Stimulated activated CD4-positive, alpha-beta T cell treated with anti-CD3 and anti-CD28 coated beads, Interleukin-15, amount 100 ng/mL, for 24 hours (primary cell): Measurements from ENCODE around the gene HERC6.
"Not testable (repeated sequence)": the region's sequence is repeated elsewhere in the genome, so short reads cannot be mapped to it uniquely, and the experiment has no call there.

Source experiments
- DNase-seq: peaks from one replicate; pipeline ENCODE4 v3.0.0-alpha.2; 2020

HERC6 gene

GRCh38 chr4:88391703-88392102 is 13.1 kb downstream of the HERC6 start:
- no peak for DNase-seq

GRCh38 chr4:88396681-88397080 is 18.0 kb downstream of the HERC6 start:
- no peak for DNase-seq

GRCh38 chr4:88398381-88398780 is 19.7 kb downstream of the HERC6 start:
- no peak for DNase-seq

DNA sequence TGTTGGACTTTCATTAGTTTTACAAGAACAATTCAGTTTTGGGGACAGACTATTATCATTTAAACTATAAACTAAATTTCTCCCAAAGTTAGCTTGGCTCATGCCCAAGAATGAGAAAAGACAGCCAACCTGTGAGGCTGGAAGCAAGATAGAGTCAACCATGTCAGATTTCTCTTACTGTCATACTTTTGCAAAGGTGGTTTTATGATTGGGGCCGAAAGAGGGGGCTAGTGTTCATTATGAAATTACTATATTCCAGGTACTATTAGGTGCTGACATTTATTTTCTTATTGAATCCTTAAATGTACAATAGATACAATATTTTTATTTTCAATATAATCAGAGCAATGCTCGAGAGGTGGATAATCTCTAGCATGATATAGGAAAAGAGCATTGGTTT is 30.6 kb downstream of the HERC6 start:
- DNase-seq, result no peak

- DNase-seq, result no peak
Measured at GRCh38 chr4:88409789-88410188, 31.1 kb downstream of the HERC6 start.

DNA sequence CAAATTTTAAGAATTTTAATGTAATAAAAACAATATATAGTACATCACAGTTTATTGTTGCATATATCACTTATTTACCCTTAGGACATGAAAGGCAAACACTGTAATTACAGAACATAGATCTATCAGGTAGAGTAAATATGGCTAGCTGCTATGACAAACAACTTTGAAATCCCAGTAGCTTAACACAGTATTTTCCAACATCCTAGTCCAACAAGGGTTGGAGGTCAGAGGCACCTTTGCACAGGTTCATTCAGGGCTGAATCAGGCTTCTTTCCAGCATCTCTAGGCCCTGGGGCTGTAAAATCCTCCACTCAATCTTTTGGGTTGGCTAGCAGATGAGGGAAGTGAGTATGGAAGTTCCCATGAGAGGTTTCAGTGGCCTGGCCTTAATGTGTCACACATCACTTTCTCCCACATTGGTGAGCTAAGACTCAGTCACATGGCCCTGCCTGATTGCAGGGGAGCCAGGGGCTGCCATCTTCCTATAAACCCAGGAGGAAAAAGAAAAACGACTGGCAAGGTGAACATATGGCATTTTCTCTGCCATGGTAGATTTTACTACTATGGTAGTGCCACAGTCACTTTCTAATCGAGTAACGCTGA is 32.9 kb downstream of the HERC6 start:
- DNase-seq, result peak; percentile 3

GRCh38 chr4:88413801-88414200 is 35.1 kb downstream of the HERC6 start:
- DNase-seq, result no peak

- no peak for DNase-seq
Measured at GRCh38 chr4:88414755-88415154, 36.1 kb downstream of the HERC6 start.

GRCh38 chr4:88415982-88416381 is 37.3 kb downstream of the HERC6 start:
- no peak for DNase-seq

DNA sequence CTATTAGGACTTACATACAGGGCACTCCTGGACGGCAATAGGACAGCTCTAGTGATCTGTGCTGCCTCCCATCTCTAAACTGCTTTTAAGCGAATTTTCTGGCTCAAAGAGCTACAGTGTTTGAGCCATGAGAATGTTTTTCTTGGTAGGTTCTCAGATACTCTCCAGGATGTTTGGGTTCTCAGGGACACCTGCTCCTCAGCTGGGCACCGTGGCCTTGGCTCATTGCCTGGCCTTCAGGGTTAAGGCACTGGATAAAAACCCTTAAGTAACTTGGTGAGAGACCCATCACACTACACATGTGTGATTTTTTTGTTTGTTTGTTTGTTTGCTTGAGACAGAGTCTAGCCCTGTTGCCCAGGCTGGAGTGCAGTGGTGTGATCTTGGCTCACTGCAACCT is 39.8 kb downstream of the HERC6 start:
- DNase-seq, result no peak

DNA sequence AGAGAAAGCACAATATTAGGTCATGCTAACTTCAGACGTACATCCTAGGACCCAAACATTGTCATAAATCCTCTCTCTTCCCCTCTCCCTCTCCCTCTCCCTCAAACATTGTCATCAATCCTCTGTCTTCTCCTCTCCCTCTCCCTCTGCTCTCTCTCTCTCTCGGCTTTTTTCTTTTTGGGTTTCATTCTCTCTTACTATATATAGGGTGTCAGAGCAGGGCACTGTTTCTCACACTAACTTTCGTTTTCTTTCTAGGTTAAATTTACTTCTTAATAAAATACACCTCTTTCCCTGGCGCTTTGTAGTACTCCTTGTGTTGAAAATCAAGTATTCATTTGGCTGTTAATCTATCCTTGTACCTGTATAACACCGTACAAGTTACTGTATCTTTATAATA is 41.2 kb downstream of the HERC6 start:
- no peak for DNase-seq

- DNase-seq, result no peak
Measured at GRCh38 chr4:88420844-88421243, 42.2 kb downstream of the HERC6 start.

DNA sequence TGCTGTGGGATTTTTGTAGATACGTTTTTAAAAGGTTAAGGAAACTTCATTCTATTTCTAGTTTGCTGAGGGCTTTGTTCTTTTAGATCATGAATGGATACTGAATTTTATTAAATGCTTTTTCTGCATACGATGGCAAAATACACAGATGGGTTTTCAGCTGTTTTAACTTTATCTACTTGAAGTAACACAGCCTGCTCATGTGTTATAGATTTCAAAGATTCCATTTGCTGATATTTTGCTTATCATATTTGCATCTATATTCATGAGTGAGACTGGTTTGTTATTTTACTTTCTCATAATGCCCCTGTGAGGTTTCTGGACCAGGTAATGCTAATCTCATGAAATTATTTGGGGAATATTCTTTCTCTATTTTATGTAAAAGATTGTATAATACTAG is 43.8 kb downstream of the HERC6 start:
- DNase-seq, result no peak

DNA sequence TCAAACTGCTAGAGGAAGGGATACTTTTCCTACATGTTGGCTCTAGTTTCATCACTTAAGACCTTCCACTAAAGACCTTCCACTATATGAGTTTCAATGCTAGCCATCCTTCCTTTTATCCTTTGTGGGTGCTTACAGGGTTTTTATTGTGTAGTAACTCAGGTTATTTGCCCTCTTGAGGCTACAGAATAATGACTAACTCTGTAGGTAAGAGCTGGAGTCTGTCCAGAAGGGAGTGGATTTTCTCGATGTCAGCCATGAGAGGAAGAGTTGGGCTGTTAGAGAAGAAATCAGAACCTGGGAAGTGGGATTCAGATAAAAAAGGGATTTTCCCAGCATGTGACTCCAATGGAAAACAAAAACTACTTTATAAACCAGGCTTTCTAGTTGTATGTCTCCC is 50.7 kb downstream of the HERC6 start:
- DNase-seq, result no peak

DNA sequence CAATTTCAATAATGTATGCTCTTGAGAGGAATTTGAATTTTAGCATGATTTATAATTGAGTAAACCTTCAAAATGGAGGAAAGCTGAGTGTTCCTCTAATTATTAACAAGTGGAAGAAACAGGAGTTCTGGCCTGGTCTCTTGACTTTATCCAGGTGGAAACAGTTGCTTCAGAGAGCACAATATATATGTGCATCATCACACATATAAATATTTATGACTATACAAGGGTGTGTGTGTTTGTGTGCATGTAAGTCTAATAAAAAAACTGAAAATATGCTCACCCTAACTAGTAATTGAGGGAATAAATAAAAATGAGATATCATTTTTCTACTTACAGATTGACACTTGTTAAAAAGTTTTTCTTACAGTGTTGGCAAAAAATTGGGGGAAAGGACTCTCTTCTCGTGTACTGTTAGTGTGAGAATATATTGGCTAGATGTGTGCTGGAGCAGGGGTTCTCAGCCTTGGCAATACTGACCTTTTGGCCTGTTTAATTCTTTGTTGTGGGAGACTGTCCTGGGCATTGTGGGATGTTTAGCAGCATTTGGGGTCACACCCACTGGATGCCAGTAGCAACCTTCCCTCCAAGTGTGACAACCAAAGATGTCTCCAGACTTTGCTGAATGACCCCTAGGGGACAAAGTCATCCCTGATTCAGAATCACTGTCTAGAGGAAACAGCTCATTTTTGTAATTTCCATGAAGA is 57.5 kb downstream of the HERC6 start:
- DNase-seq, result no peak

- not testable (repeated sequence) for DNase-seq
Measured at GRCh38 chr4:88437873-88438272, 59.2 kb downstream of the HERC6 start.

GRCh38 chr4:88439161-88439760 is 60.6 kb downstream of the HERC6 start:
- no peak for DNase-seq

GRCh38 chr4:88440146-88440545 is 61.5 kb downstream of the HERC6 start:
- DNase-seq, result no peak

- DNase-seq, result no peak
Measured at GRCh38 chr4:88441696-88442095, 63.0 kb downstream of the HERC6 start.

DNA sequence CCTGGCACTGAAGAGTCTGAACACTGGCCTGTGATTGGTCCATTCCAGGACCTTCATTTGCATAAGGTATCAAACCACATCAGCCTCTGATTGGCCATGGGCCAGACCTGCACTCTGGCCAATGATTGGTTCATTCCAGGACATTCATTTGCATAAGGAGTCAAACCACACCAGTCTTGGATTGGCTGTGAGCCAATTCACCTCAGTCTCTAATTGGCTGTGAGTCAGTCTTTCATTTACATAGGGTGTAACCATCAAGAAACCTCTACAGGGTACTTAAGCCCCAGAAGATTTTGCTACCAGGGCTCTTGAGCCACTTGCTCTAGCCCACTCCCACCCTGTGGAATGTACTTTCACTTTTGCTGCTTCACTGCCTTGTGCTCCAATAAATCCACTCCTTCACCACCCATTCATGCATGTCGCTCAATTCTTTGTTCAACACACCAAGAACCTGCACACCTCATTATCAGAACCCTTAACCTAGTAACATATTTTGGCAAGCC is 64.1 kb downstream of the HERC6 start:
- no peak for DNase-seq

DNA sequence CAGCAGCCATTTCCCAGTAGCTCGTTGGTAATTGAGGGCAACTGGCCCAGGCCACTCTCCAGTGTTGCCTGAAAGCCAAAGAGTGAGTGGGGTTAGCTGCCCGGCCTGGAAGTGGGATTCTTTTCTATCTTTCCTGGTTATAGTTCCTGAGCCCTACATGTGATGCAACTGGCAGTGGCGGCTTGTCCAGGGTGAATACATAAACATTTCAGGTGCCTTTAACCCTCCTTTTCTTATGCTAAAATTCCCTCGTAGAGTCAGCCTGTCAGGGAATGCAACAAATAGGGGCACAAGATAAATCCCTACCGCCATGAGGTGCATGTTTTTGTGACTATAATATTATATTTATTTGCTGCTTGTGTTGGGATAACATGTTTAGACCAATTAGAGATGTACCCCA is 64.8 kb downstream of the HERC6 start:
- DNase-seq, result no peak

GRCh38 chr4:88445252-88445651 is 66.6 kb downstream of the HERC6 start:
- no peak for DNase-seq

DNA sequence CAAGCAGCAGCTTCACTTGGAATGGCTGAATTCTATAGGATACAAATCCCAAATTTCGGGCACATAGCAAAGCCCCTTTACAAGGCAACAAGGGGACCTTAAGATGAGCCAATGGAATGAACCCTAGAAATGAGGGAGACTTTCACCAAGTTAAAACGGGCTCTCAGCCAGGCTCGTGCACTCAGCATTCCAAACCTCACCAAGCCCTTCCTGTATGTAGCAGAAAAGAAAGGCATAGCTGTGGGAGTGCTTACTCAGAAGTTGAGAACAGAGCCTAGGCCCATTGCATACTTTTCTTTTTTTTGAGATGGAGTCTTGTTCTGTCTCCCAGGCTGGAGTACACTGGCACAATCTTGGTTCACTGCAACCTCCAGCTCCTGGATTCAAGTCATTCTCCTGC is 67.5 kb downstream of the HERC6 start:
- no peak for DNase-seq

DNA sequence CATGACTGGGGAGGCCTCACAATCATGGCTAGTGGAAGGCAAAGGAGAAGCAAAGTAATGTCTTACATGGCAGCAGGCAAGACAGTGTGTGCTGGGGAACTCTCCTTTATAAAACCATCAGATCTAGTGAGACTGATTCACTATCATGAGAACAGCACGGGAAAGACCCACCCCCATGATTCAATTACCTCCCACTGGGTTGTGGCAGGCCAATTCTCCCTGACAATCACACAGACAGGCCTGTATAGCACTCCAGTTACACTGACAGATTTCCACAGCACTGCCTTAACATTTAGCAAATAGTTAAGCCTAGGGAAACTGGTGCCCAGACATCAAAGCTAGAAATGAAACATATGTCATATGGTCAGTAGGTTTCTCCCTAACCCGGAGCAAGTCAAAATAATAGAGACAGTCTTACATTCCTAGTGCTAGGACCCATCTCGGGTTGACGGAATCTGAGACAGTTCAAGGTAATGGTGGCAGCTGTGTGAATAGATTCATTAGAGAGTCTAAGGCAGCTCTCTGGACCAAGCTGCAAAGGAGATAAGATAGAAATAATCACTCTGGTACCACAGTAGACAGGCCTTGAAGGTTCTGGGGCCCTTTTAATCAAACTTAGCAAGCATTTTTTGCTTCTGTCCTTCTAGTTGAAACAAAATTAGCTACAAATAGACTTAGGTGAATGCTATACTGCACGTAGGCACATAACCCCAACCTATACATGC is 68.9 kb downstream of the HERC6 start:
- no peak for DNase-seq
